Measurements from ENCODE around the gene FN1.
A peak's percentile ranks its signal among the peaks of the same experiment; 100 is the strongest.
"Not testable (repeated sequence)": the region's sequence is repeated elsewhere in the genome, so short reads cannot be mapped to it uniquely, and the experiment has no call there.

The FN1 gene

DNA sequence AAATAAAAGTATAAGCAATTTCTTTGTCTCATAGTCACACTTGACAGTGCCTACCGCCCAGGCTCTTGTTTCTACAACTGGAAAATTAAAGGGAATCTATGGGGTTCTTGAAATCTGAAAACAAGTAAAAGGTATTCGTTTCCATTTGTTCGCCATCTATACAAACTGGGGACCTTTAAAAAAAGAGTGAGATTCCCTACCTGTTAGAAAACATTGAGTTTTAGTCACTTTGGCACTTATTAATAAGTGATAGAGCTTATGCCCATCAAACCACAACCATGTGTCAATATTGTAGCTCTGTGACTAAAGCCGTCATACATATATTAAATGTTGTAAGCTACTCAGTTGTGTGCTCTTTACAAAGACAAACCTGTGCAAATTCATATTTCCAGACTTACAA is 13.2 kb downstream of the FN1 start:
- DNase-seq (ENCODE audit: low spot score), result no peak

DNA sequence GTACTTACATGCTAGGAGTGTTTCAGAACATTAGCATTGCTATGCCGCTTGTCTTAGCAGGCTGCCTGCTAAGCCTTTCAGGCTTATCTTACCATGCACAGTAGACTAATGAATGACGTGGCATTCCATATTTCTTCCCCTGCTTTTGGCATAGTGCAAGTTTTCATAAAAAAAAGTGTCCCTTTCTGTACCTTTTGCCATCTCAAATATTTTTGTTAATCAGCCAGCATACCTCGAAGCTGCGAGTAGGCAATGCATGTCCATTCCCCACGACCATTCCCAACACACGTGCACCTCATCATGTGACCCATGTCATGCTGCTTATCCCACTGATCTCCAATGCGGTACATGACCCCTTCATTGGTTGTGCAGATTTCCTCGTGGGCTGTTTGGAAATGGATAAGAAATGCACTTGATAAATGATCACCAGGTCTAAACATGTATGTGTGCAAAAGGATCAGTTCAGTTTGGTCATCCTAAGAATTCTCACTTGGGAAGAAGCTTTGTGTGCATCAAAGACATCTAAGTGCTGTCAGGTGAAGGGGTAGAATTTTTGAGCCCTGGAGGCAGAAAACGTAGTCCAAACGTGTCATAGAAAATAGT is 13.9 kb downstream of the FN1 start:
- DNase-seq (ENCODE audit: low spot score), result no peak

DNA sequence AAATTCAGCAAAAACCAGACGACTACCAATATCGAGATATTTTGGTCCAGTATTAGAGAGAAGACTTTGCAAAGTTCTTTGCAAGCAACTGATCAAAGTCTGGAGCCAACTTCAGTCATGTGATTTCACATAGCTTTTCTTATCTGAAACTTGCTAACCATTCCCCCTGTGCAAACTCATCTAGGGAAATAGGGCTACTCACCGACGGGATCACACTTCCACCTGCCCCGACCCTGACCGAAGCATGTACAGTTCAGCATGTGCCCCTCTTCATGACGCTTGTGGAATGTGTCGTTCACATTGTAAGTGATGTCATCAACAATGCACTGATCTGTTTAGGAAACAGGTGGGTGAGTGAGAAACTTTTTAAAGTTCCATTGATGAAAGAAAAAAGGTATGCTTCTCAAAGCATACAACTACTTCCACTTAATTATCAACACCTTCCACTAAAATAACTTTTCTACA is 15.4 kb downstream of the FN1 start:
- DNase-seq (ENCODE audit: low spot score), result no peak

DNA sequence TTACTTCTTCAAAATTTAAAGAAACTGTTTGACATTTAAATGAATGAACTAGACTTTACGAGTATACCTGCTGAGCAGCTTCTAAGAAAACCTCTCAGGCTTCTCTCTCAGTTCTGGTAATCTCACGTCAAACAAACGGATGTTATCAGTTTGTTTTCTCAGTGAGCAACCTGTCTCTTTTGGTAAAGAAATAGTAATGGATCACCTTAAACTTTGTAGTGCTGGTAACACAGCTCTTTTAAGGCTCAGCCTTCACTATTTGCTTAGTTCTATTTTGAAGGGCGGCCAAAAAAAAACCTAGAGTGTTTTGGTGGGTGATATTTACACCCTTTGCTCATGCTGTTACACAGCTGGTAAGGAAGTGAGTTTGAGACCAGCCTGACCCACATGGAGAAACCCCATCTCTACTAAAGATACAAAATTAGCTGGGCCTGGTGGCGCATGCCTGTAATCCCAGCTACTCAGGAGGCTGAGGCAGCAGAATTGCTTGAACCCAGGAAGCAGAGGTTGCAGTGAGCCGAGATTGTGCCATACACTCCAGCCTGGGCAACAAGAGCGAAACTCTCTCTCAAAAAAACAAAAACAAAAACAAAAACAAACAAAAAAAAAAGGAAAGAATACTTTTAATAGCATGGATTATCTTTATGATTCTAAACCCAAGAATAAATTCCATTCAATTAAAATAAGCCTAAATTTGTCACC is 15.9 kb downstream of the FN1 start:
- DNase-seq (ENCODE audit: low spot score), result no peak

DNA sequence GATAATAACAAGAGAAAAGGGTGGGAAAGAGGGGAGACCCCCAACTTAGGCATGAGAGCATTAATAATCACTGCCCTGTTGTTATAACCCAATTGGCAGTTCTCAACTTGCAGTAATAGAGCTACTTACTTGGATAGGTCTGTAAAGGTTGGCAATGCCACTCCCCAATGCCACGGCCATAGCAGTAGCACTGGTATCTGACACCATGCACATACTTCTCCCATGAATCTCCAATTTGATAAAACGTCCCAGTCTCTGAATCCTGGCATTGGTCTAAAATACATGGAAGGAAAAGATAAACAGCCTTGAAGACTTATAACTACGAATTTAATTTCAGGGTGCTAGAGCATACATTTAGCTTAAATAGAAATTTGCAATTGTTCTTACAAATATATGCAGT is 16.8 kb downstream of the FN1 start:
- DNase-seq (ENCODE audit: low spot score), result no peak

DNA sequence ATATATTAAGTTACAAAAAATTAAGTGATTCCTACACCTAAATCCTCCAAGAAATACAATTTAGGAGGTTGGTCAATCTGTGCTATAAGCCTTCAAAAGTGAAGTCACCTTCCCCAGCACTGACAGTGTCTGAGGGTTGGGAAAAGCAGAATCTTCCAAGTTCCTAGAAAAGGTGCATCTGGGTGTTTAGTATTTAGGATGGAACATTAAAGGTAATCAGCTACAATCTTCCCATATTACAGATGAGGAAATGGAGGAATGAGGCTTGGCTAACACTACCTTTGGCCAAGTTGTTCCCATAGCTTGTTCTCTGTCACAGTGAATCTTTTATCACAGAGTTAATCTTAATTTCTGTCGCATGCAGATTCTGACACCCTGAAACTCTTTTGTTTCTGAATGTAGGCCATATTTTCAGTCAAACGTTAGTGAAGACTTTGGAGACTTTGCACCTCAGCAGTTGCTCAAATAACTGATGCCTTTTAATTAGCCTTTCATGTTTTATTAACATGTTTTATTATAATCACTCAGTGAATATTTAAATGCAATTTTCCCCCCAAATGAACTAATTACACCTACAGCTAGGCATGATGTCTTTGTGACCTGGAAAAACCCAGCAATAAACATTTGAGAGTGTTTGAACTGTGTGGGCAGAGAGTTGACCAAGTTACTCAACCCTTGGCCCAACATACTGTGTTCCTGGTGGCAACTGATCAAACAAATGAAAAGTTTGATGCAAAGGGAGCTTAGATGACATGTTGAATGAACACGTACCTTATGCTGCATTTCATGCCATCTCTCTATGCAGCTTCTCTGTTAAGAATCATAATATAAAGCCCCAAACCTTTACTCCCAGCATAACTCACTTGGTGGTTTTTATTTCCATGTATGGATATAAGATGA is 17.6 kb downstream of the FN1 start:
- DNase-seq (ENCODE audit: low spot score), result no peak

DNA sequence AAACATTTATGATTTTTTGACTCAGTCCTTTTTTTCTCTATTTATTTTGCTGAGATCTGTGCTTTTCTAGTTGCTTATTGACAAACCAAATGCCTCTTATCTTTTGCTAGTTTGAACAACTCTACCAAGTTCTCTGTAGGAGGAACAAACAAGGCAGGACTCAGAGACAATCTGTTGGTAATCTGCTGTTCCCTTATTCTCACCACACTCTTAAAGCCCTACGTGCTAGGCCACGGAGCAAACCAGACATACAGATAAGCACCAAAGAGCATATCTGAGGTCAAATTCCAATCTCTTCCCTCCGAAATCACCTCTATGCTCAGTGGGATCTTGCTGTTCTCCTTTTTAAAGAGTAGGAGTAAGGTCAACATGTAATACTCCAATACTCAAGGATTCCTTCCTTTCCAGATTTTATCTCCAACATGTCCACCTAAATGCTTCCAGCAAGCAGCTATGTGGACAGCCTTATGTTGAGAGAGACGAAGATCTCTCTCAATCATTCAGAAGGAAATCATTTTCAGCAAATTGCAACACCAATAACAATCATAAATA is 18.4 kb downstream of the FN1 start:
- DNase-seq (ENCODE audit: low spot score), result no peak

DNA sequence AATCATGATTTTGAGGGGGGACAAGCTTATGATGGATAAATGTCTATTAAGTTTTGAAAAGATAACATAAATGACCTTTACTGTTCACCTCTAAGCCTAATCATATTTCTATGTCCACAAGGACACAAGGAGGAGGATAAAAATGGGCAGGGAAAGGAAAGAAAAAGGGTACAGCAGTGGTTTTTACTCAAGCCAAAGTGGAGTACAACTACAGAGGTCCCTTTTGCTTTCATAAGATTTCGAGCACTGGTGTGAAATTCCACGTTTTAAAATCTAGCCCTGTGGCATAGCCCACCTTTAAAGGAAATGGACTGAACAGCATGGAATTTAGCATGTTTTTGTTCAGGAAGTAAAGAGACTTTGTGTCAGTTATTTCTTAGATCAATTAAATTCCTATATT is 19.2 kb downstream of the FN1 start:
- no peak for DNase-seq (ENCODE audit: low spot score)

DNA sequence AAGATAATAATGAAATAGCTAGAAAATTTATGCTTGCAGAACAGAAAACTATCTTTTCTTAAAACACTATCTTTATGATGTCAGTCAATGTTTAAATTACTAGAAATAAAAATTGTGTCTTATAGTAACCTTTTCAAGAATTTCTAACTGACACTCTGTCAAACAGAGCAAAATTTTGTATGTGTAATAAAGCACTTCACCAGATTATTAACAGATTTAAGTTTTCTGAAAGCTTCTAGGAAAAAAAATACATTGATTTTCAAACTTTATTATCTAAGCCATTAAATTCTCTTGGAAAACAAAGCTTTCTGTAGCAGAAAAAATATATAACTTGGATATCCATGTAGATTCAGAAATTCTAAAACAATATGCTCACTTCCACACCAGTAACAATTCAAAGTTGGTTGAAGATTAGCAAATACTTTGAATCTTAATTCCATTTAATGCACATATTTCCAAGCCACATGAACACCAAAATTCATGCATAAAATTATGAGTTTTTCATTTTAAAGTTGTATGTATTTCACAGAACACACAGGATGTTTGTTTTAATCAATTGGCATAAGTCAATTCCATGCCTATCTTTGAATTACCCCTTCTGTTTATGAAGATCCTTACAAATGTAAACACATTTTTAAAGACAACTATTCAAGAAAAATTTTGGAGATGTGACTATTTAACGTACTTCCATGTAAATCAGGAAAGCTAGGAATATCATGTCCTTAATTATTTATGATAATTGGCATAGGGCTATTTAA is 19.9 kb downstream of the FN1 start:
- no peak for DNase-seq (ENCODE audit: low spot score)

DNA sequence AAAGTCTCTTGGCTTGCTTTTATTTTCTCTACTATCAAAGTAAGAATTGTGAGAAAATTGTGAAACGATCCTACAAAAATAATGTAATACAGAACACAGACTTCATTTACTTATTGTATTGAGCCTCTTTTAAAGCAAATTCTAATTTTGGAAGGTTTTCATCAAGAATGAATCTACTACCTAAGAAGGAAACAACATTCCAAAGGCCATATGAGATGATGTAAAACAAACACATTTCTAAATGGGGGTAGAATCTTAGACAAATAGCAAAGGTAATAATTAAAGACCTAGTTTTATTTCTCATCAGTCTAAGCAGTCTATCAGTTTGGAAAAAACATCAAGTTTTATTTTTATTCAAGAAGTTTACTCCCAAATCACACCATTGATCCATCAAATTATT is 20.6 kb downstream of the FN1 start:
- DNase-seq (ENCODE audit: low spot score), result no peak

DNA sequence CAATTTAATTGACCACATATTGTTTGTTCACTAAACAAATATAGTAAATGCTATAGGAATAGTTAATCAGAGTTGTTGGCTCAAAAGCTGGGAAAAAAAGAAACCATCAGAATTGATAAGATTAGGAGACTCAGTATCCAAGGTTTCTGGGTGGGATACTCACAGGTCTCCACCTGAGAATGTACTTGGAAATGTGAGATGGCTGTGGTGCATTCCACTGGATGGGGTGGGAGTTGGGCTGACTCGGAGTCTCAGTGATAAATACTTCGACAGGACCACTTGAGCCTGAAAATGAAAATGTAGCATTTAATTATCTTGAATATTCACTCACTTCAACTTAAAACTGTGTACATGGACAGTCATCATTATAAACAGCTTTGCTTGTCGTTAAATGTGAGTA is 21.2 kb downstream of the FN1 start:
- no peak for DNase-seq (ENCODE audit: low spot score)

DNA sequence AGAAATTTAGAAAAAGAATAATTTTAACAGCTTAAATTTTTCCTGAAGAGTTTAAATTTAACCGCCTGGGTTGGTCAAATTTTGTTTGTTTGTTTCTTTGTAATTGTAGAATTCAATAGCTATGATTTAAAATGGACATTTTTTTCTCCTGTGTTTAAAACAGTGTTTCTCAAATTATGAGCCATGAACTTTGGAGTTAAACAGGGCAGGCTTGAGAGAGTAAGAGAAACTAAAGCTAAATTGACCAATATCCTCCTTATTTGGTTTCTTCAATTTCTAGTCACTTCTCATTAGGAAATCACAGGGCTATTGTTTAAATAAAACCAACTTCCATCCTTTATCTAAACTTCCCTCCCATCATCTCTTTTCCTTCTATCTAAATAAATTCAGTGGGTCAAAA is 21.9 kb downstream of the FN1 start:
- DNase-seq (ENCODE audit: low spot score), result no peak

DNA sequence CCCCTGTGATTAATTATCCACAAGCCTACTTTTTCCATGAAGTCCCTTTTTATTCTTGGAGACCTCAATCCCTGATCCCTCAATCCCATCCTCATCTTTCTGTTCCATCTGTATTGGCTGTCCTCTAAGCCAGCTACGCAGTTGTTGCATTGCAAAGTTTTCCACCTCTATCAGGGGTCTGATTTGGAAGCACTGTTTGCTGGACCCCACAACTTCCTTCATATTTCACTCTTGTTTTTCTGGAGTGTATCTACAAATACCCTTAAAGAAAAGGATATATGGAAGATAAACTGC is 22.4 kb downstream of the FN1 start:
- no peak for DNase-seq (ENCODE audit: low spot score)

DNA sequence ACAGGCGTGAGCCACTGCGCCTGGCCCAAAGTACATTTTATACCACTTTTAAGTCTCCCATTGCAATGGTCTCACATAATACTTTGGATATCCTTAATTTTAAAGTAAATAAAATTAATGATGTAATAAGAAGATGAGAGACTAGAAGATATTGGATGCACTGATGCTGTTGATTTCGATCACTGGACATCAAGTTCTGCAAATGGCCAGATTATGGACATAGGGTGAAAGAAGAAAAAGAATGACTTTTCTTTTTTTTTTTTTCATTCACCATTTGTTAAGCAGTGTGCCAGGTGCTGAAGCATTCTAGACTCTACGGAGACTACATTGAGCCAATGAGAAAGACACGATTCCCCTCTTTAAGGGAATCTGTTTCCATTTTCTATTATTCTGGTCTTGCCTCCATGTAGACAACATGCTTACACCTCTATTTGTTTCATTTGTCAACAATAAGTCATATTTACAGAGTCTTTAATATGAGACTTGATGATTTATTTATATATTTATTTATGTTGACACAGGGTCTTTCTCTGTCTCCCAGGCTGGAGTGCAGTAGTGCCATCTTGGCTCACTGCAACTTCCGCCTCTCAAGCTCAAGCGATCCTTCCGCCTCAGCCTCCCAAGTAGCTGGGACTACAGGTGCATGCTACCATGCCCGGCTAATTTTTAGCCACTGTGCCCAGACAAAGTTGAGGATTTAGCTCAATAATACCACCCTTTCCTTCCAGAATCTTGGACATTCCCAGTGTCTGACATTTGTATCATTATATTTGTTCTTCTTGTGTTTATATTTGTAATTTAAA is 23.7 kb downstream of the FN1 start:
- DNase-seq (ENCODE audit: low spot score), result no peak

DNA sequence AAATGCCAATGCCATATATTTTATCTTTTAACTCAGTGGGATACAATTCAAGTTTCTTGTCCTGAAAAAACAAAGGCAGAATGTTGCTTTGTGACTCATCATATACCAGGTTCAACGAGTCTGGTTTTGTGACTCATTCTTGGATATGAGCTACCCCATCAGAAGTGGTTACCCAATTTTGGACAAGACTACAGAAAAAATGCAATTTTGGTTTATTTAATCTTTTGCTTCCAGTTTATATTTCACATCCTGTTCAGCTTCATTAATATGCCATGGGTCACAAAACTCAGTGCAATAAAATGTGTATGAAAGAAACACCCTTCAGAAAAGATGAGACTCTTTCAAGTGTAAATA is 25.0 kb downstream of the FN1 start:
- peak; percentile 76 for DNase-seq (ENCODE audit: low spot score)

DNA sequence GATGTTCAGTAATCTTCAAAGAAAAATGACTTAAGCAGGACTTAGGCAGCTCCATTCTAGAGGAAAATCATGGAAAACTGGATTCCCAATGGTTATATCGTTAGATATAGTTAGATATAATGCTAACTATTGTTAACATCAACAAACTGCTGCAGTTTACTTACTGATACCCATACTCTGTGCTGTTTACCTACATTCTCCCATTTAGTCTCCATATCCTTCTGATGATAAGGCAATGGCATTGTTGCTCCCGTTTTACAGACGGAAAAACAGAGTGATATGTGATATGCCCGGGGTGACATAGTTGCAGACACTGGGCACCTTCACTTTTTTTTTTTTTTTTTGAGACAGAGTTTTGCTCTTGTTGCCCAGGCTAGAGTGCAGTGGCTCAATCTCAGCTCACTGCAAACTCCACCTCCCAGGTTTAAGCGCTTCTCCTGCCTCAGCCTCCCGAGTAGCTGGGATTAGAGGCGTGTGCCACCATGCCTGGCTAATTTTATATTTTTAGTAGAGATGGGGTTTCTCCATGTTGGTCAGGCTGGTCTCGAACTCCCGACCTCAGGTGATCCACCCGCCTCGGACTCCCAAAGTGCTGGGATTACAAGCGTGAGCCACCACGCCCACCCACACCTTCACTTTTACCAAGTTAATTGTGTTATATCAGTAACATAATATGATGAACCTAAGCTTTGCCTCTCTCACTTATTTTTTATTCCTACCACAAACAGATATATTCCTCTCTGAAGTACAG is 25.5 kb downstream of the FN1 start:
- DNase-seq (ENCODE audit: low spot score), result not testable (repeated sequence)

DNA sequence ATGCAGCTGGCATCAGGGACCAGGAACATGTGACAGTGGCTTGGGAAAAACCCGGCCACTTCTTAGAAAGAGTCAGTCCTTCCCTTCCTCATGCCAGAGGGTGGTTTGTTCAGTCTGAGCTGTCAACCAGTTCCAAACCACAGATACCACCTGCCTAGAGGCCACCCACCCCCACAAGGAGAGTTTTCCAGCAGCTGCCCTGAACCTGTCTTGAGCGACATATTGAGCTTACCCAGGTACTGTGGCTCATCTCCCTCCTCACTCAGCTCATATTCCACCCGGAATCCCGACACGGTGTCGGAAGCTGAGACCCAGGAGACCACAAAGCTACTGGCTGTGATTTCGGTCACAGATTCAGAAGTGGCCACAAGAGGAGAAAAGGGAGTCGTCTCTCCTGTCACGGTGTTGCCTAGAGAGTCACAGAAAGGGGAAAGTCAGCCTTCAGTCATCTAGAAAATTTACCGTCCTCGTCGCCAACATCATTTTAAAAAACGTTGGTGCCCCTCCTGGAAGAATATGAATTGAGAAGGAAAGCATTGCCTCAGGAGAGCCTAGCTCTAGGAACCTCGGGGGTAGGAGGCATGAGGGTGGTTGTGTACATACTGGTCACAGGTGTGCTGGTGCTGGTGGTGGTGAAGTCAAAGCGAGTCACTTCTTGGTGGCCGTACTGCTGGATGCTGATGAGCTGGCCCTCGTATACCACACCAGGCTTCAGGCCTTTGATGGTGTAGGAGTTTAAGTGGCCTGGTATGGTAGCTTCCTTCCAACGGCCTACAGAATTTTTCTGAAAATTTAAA is 26.3 kb downstream of the FN1 start:
- peak; percentile 23 for DNase-seq (ENCODE audit: low spot score)

DNA sequence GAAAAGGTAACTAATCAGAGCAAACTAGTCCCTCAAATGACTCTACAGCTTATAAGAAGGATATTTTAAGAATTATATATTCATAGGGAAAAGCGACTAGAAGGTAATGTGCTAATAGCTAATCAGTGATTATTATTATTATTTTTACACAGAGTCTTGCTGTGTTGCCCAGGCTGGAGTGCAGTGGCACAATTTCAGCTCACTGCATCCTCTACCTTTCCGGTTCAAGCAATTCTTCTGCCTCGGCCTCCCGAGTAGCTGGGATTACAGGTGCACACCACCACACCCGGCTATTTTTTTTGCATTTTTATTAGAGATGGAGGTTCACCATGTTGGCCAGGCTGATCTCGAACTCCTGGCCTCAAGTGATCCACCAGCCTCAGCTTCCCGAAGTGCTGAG is 27.4 kb downstream of the FN1 start:
- not testable (repeated sequence) for DNase-seq (ENCODE audit: low spot score)

DNA sequence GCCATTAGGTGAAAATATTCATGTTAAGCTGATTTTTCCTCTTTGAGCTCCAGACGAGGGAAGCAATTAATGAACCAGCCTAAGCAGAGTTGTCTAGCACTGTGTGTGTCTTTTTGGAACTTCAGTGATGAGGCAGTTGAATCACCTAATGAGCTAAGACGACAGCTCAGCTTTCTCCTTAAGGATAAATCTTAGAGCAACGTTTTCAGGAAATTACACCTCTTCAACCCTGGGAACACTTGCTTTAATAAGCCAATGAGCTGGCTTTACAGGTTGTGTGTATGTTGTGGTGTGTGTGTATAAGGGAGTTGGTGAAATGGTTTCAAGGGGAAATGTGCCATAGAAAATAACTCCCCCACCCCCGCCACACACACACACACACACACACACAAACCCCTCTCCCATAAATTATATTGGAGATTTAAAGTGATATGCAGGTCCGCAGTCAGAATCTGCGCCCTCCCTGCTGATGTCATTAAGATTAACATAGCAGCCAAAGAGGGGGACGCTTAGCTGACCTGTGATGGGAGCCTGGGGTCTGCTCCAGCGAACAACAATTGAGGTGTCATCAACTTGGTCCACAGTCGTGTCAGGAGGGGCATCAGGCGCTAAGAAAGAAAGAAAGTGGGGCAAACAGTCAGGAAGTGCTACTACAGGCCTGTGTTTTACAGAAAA is 28.1 kb downstream of the FN1 start:
- DNase-seq (ENCODE audit: low spot score), result no peak

All from SW480 (cell line).